ENCODE results near the gene RRM2. TPM values are rescaled to one million over a fixed set of nuclear protein-coding genes. Genes with fewer than 3 reads are reported as not detected.

The RRM2 gene
- total RNA-seq, 4 donors from 2014 or later: 0.40 to 3.2 (median 2.0) TPM

DNA sequence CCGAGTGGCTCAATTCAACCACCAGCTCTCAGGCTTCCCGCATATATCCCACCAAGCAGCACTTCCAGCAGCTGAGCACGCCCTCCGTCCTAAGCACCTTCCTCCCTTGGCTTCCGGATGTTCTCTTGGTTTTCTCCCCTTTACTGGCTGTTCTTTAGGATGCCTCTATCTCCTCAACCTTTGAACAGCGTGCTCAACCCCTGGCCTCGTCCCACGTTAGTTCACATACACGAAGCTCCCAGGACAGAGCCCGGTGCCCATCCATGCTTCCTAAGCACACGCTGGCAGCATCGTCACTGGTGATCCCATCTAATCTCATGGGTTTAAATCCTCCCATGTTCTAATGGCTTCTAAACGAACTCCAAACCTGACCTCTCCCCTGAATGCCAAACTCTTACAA is 46.0 kb upstream of the RRM2 start:
- ATAC-seq: no peak
- Histone ChIP-seq H3K9me3 (no peaks in the 10 kb centered on the region), H3K27me3 (peaks cover 7% of the 10 kb centered on the region), H3K4me1 (peaks cover 0 to 60% (median 11%) of the 10 kb centered on the region in 3 donors), H3K4me3 (no peak overlapping the region), H3K27ac (no peak overlapping the region), H3K36me3 (no peaks in the 10 kb centered on the region)
- WGBS, 2 donors (ENCODE audit: low coverage in 1 of 2): 82 to 92% methylated on average over 10 to 13 of the region's 13 CpGs
- TF ChIP-seq POLR2AphosphoS5 (IDR thresholded peaks at IDR 0.05): no peak
- no peak for TF ChIP-seq EP300 (IDR thresholded peaks at IDR 0.05)
- TF ChIP-seq, protein P1, sequence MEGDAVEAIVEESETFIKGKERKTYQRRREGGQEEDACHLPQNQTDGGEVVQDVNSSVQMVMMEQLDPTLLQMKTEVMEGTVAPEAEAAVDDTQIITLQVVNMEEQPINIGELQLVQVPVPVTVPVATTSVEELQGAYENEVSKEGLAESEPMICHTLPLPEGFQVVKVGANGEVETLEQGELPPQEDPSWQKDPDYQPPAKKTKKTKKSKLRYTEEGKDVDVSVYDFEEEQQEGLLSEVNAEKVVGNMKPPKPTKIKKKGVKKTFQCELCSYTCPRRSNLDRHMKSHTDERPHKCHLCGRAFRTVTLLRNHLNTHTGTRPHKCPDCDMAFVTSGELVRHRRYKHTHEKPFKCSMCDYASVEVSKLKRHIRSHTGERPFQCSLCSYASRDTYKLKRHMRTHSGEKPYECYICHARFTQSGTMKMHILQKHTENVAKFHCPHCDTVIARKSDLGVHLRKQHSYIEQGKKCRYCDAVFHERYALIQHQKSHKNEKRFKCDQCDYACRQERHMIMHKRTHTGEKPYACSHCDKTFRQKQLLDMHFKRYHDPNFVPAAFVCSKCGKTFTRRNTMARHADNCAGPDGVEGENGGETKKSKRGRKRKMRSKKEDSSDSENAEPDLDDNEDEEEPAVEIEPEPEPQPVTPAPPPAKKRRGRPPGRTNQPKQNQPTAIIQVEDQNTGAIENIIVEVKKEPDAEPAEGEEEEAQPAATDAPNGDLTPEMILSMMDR (IDR thresholded peaks at IDR 0.05): no peak
- no peak for TF ChIP-seq POLR2A (IDR thresholded peaks at IDR 0.05)

DNA sequence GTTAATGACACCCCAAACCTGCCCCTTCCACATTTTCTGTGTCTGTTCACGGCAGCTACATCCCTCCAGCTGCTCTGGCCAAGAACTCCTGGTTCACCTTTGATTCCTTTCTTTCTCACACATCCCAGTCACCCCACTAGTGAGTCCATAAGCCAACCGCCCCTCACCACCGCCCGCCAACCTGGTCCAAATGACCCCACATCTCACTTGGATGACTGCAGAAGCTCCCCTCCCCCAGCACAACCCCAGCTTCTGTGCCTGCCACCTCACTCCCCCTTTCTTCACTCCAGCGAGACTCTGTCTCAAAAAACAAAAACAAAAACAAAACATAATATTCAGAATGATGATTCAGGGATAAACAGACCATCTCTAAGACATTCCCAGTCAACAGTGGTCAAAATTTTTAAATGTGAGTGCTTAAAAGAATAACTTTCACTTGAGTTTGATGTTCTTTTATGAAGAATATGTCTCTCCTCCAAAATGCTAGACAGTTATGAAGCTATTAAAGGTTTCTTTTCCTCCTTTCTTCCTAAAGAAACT is 45.5 kb upstream of the RRM2 start:
- TF ChIP-seq, protein P1 (IDR thresholded peaks at IDR 0.05): no peak
- no peak for TF ChIP-seq EP300 (IDR thresholded peaks at IDR 0.05)
- Histone ChIP-seq H3K36me3 (no peaks in the 10 kb centered on the region), H3K27me3 (peaks cover 7% of the 10 kb centered on the region), H3K4me3 (no peak overlapping the region), H3K27ac (no peak overlapping the region), H3K9me3 (no peaks in the 10 kb centered on the region), H3K4me1 (peaks cover 0 to 59% (median 11%) of the 10 kb centered on the region in 3 donors)
- WGBS, 2 donors (ENCODE audit: low coverage in 1 of 2): 77 to 78% methylated on average over 1 to 4 of the region's 5 CpGs
- no peak for ATAC-seq

DNA sequence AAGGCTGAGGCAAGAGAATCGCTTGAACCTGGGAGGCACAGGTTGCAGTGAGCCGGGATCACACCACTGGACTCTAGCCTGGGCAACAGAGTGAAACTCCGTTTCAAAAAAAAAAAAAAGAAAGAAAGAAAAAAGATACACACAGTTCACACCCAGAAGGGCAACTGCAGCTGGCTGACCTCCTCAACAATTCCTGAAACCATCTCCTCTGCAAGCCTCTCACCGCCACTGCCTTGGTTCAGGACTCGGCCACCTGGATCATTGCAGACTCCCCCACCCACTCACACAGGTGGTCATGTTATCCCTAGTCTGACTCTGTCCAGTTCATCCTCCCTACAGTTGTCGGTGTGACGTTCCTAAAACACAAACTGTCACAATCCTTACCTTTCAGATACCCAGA is 44.5 kb upstream of the RRM2 start:
- Histone ChIP-seq H3K9me3 (no peaks in the 10 kb centered on the region), H3K27ac (peak overlapping the region in 3 of 4 donors; percentile 93 to 95 (median 95)), H3K36me3 (no peaks in the 10 kb centered on the region), H3K27me3 (peaks cover 7% of the 10 kb centered on the region), H3K4me3 (peak overlapping the region in 1 of 2 donors; percentile 79), H3K4me1 (peaks cover 0 to 55% (median 7%) of the 10 kb centered on the region in 3 donors)
- TF ChIP-seq EP300 (IDR thresholded peaks at IDR 0.05) (no peak), POLR2AphosphoS5 (IDR thresholded peaks at IDR 0.05) (no peak), POLR2A (IDR thresholded peaks at IDR 0.05) (no peak)
- TF ChIP-seq, protein P1 (IDR thresholded peaks at IDR 0.05): no peak
- ATAC-seq: no peak
- 80 to 81% methylated on average over 2 to 7 of the region's 7 CpGs for WGBS, 2 donors (ENCODE audit: low coverage in 1 of 2)

DNA sequence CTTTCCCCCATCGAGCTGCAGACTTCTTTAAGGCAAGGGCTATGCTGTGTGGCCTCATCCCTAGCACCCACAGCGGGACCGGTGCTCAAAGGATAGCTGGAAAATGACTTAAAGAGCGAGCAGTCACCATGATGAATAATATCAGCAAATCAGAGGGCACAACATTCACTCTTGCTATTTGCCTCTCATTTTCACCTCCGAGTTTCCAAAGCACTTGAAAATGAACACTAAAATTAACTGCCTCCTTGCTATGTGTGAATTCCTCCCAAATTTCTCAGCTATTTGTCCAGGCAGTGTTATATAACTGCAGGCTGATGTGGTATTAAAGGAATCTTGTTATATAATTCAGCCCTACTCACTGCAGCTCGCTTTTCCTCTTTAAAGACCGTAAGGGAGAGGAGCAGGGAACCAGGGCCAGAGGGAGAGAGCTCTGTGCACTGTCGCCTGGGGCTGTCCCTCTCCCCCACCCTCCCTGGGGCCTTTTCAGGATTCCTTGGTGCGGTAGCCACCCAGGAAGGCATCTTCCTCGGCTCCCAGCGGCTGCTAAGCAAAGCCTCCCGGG is 43.8 kb upstream of the RRM2 start:
- peak overlapping the region; percentile 79 to 83 for H3K4me3 ChIP-seq
- peaks cover 0 to 55% (median 5%) of the 10 kb centered on the region in 3 donors for H3K4me1 ChIP-seq
- WGBS, 2 donors (ENCODE audit: low coverage in 1 of 2): 0 to 21% methylated on average over 4 to 7 of the region's 12 CpGs
- H3K9me3 ChIP-seq: no peaks in the 10 kb centered on the region
- no peaks in the 10 kb centered on the region for H3K36me3 ChIP-seq
- peak; percentile 34 for ATAC-seq
- TF ChIP-seq EP300 (IDR thresholded peaks at IDR 0.05): no peak
- no peak for TF ChIP-seq POLR2A (IDR thresholded peaks at IDR 0.05)
- TF ChIP-seq, protein P1 (IDR thresholded peaks at IDR 0.05): no peak
- no peak for TF ChIP-seq POLR2AphosphoS5 (IDR thresholded peaks at IDR 0.05)
- H3K27me3 ChIP-seq: peaks cover 7% of the 10 kb centered on the region
- H3K27ac ChIP-seq: peak overlapping the region; percentile 93 to 95 (median 95)

Data from gastroesophageal sphincter (tissue), 4 donors.